ENCODE results near the gene R3HDM1. TPM values are rescaled to one million over a fixed set of nuclear protein-coding genes. Genes with fewer than 3 reads are reported as not detected.
"Not testable (repeated sequence)": the region's sequence is repeated elsewhere in the genome, so short reads cannot be mapped to it uniquely, and the experiment has no call there.

The R3HDM1 gene
- total and polyA plus RNA-seq, 8 donors: 22.2 to 42.2 (median 37.8) TPM

GRCh38 chr2:135694711-135695110, 163.4 kb downstream of the R3HDM1 start:
- Histone ChIP-seq H3K4me1 (no peaks in the 10 kb centered on the region), H3K9me3 (no peaks in the 10 kb centered on the region), H3K27me3 (no peaks in the 10 kb centered on the region), H3K4me3 (no peak overlapping the region), H3K36me3 (peaks cover 0 to 8% of the 10 kb centered on the region in 2 donors), H3K27ac (peak overlapping the region in 1 of 2 donors; percentile 6)
- no peak for TF ChIP-seq CTCF (IDR thresholded peaks at IDR 0.05)
- DNase-seq: peak in 1 of 4 donors; percentile 17
- peak; percentile 19 for ATAC-seq
- intact Hi-C loops (cut with DNase I): no loop called here

GRCh38 chr2:135698838-135699237, 167.6 kb downstream of the R3HDM1 start:
- H3K4me3 ChIP-seq: no peak overlapping the region
- ATAC-seq (no peak), DNase-seq (no peak)
- H3K9me3 ChIP-seq: no peaks in the 10 kb centered on the region
- intact Hi-C loops (cut with DNase I): no loop called here
- no peaks in the 10 kb centered on the region for H3K27me3 ChIP-seq
- no peak for TF ChIP-seq CTCF (IDR thresholded peaks at IDR 0.05)
- peaks cover 0 to 8% of the 10 kb centered on the region in 2 donors for H3K36me3 ChIP-seq
- H3K4me1 ChIP-seq: no peaks in the 10 kb centered on the region
- no peak overlapping the region for H3K27ac ChIP-seq

- Histone ChIP-seq H3K27me3 (no peaks in the 10 kb centered on the region), H3K27ac (no peak overlapping the region), H3K4me3 (no peak overlapping the region), H3K9me3 (no peaks in the 10 kb centered on the region), H3K36me3 (peaks cover 0 to under 1% of the 10 kb centered on the region in 2 donors), H3K4me1 (no peaks in the 10 kb centered on the region)
- no peak for ATAC-seq
- TF ChIP-seq CTCF (IDR thresholded peaks at IDR 0.05): no peak
- DNase-seq: no peak
- intact Hi-C loops (cut with DNase I): no loop called here
Observed at GRCh38 chr2:135701442-135701841, 170.2 kb downstream of the R3HDM1 start.

GRCh38 chr2:135703300-135703699, 172.0 kb downstream of the R3HDM1 start:
- Histone ChIP-seq H3K9me3 (no peaks in the 10 kb centered on the region), H3K27me3 (no peaks in the 10 kb centered on the region), H3K4me3 (no peak overlapping the region), H3K27ac (no peak overlapping the region), H3K4me1 (no peaks in the 10 kb centered on the region), H3K36me3 (no peaks in the 10 kb centered on the region)
- intact Hi-C loops (cut with DNase I): no loop called here
- ATAC-seq (no peak), DNase-seq (no peak)
- no peak for TF ChIP-seq CTCF (IDR thresholded peaks at IDR 0.05)

- H3K36me3 ChIP-seq; H3K9me3 ChIP-seq; DNase-seq; ATAC-seq; intact Hi-C loops (cut with DNase I); H3K4me1 ChIP-seq; H3K4me3 ChIP-seq; H3K27me3 ChIP-seq; H3K27ac ChIP-seq: not testable (repeated sequence)
Observed at GRCh38 chr2:135704075-135704474, 172.8 kb downstream of the R3HDM1 start.

- peaks cover 0 to 3% of the 10 kb centered on the region in 2 donors for H3K36me3 ChIP-seq
- no peaks in the 10 kb centered on the region for H3K27me3 ChIP-seq
- intact Hi-C loops (cut with DNase I): no loop called here
- no peak for TF ChIP-seq CTCF (IDR thresholded peaks at IDR 0.05)
- H3K9me3 ChIP-seq: no peaks in the 10 kb centered on the region
- no peak overlapping the region for H3K27ac ChIP-seq
- no peak overlapping the region for H3K4me3 ChIP-seq
- H3K4me1 ChIP-seq: no peaks in the 10 kb centered on the region
- ATAC-seq (no peak), DNase-seq (no peak)
Observed at GRCh38 chr2:135708159-135708558, 176.9 kb downstream of the R3HDM1 start.
